HepG2 (cell line): ENCODE data around the gene ABCA3. TPM values are rescaled to one million over a fixed set of nuclear protein-coding genes. Genes with fewer than 3 reads are reported as not detected.

Experiments used
- ADNP ChIP-seq: sonication (generic); formaldehyde crosslinking; IDR thresholded peaks from 2 replicates; pipeline ENCODE4 v1.4.0; 2020; ENCODE audit warnings: missing genetic modification reagents
- ARID4A ChIP-seq: sonication (generic); formaldehyde crosslinking; IDR thresholded peaks from 2 replicates; pipeline ENCODE4 v1.5.0; 2020; ENCODE audit warnings: mild to moderate bottlenecking, missing genetic modification reagents, borderline replicate concordance
- GTF3A ChIP-seq: sonication (generic); formaldehyde crosslinking; conservative IDR thresholded peaks from 2 replicates; pipeline ENCODE4 v1.4.0; 2020; ENCODE audit warnings: mild to moderate bottlenecking, missing genetic modification reagents
- HNF1B ChIP-seq: sonication (generic); formaldehyde crosslinking; IDR thresholded peaks from 2 replicates; pipeline ENCODE4 v1.5.1; 2020; ENCODE audit warnings: mild to moderate bottlenecking, moderate library complexity, missing genetic modification reagents
- HNRNPK ChIP-seq: fragments of 200-400 bp; formaldehyde crosslinking; IDR thresholded peaks from 2 replicates; pipeline ENCODE4 v1.6.1; 2018; ENCODE audit warnings: low read length, low read depth, moderate library complexity, mild to moderate bottlenecking; ENCODE audit not compliant: poor library complexity, severe bottlenecking
- PATZ1 ChIP-seq: sonication (generic); formaldehyde crosslinking; IDR thresholded peaks from 2 replicates; pipeline ENCODE4 v1.4.0; 2020; ENCODE audit warnings: missing genetic modification reagents
- RFXAP ChIP-seq: sonication (generic); formaldehyde crosslinking; IDR thresholded peaks from 2 replicates; pipeline ENCODE4 v1.4.0; 2020; ENCODE audit warnings: missing genetic modification reagents, borderline replicate concordance
- SSRP1 ChIP-seq: IDR thresholded peaks from 2 replicates; pipeline ENCODE4 v1.6.1; 2016; ENCODE audit warnings: control low read depth
- SYNCRIP ChIP-seq: fragments of 200-400 bp; formaldehyde crosslinking; IDR thresholded peaks from 2 replicates; pipeline ENCODE4 v1.6.1; 2018; ENCODE audit warnings: mild to moderate bottlenecking, low read depth, low read length; ENCODE audit not compliant: insufficient read depth
- ZFP41 ChIP-seq: sonication (generic); formaldehyde crosslinking; IDR thresholded peaks from 2 replicates; pipeline ENCODE4 v1.4.0; 2020; ENCODE audit warnings: mild to moderate bottlenecking, missing genetic modification reagents, borderline replicate concordance
- ZHX1 ChIP-seq: sonication (generic); formaldehyde crosslinking; IDR thresholded peaks from 2 replicates; pipeline ENCODE4 v1.8.1; 2022; ENCODE audit warnings: low read depth, mild to moderate bottlenecking, missing genetic modification reagents
- ZNF547 ChIP-seq: sonication (generic); formaldehyde crosslinking; IDR thresholded peaks from 2 replicates; pipeline ENCODE4 v1.5.1; 2020; ENCODE audit warnings: mild to moderate bottlenecking, missing genetic modification reagents
- ZNF563 ChIP-seq: sonication (generic); formaldehyde crosslinking; IDR thresholded peaks from 2 replicates; pipeline ENCODE4 v1.8.0; 2022; ENCODE audit warnings: mild to moderate bottlenecking, moderate library complexity, missing genetic modification reagents
- ZNF639 ChIP-seq: conservative IDR thresholded peaks from 2 replicates; pipeline ENCODE4 v1.6.1; 2018; ENCODE audit warnings: missing genetic modification reagents
- ZSCAN22 ChIP-seq: sonication (generic); formaldehyde crosslinking; IDR thresholded peaks from 2 replicates; pipeline ENCODE4 v1.4.0; 2020; ENCODE audit warnings: mild to moderate bottlenecking, missing genetic modification reagents
- polyA plus RNA-seq, 8 experiments: library from polyadenylated mRNA; depleted of rRNA in 3 of 8; stranded (reverse) in 7 of 8; unstranded in 1 of 8; fragments of >200 nt; fragmentation: Illumina TruSeq in 4 of 8; extraction: Trizol in 4 of 8; gene quantifications; 2 replicates each; pipeline versions ENCODE4 v1.2.1 to v1.2.3, GENCODE V29; 2011 to 2016; ENCODE audit warnings: low read depth in 4 of 8, missing spikeins in 1 of 8, mixed read lengths in 1 of 8; ENCODE audit not compliant: insufficient read depth in 1 of 8
- total RNA-seq, 5 experiments: library from RNA; depleted of rRNA; stranded (reverse); fragments of >200 nt; fragmentation: Illumina TruSeq; extraction: Trizol; gene quantifications; 2 replicates each; pipeline ENCODE4 v1.2.3, GENCODE V29; 2016; ENCODE audit warnings: low read depth in 1 of 5

The ABCA3 gene
- total and polyA plus RNA-seq, 2 of the 13 experiments (the other 11 are each of a cell fraction or from before 2014, with no cell fraction given): 0.60 to 1.5 TPM

GRCh38 chr16:2267913-2268666 is 72.4 kb downstream of the ABCA3 start, which contains the start of gene RNPS1 (continued):
- peak; percentile 57 for TF ChIP-seq PATZ1 (CRISPR knock-in tag)
- peak; percentile 95 for TF ChIP-seq ZNF563 (CRISPR knock-in tag)
- no peak for TF ChIP-seq SYNCRIP
- no peak for TF ChIP-seq ADNP (CRISPR knock-in tag)
- TF ChIP-seq ZNF639 (CRISPR knock-in tag): peak; percentile 94; the same call in 1 of the 2 replicates
- no peak; the same call in 1 of the 2 replicates for TF ChIP-seq ZSCAN22
- no peak for TF ChIP-seq SSRP1 (CRISPR knock-in tag)
- TF ChIP-seq ARID4A (CRISPR knock-in tag): peak; percentile 96
- no peak; the same call in 1 of the 2 replicates for TF ChIP-seq ZFP41
- peak; percentile 66 for TF ChIP-seq RFXAP (CRISPR knock-in tag)
- peak; percentile 27 for TF ChIP-seq HNRNPK
- TF ChIP-seq ZHX1 (CRISPR knock-in tag): 0 out of 2 replicates have a peak, but pooled peaks have one; percentile 78
- TF ChIP-seq HNF1B: peak; percentile 88
- peak; percentile 77 for TF ChIP-seq GTF3A
- TF ChIP-seq ZNF547 (CRISPR knock-in tag): peak; percentile 89; the same call in 1 of the 2 replicates
